ENCODE data around the gene KCTD2. TPM values are rescaled to one million over a fixed set of nuclear protein-coding genes. Genes with fewer than 3 reads are reported as not detected.

Gene KCTD2
- total and polyA plus RNA-seq, 8 donors = 9.9 to 25.8 (median 12.3) TPM

- TF ChIP-seq, protein P1, sequence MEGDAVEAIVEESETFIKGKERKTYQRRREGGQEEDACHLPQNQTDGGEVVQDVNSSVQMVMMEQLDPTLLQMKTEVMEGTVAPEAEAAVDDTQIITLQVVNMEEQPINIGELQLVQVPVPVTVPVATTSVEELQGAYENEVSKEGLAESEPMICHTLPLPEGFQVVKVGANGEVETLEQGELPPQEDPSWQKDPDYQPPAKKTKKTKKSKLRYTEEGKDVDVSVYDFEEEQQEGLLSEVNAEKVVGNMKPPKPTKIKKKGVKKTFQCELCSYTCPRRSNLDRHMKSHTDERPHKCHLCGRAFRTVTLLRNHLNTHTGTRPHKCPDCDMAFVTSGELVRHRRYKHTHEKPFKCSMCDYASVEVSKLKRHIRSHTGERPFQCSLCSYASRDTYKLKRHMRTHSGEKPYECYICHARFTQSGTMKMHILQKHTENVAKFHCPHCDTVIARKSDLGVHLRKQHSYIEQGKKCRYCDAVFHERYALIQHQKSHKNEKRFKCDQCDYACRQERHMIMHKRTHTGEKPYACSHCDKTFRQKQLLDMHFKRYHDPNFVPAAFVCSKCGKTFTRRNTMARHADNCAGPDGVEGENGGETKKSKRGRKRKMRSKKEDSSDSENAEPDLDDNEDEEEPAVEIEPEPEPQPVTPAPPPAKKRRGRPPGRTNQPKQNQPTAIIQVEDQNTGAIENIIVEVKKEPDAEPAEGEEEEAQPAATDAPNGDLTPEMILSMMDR (IDR thresholded peaks at IDR 0.05) = peak in 1 of 7 experiments; percentile 7
- TF ChIP-seq EP300 (IDR thresholded peaks at IDR 0.05) = no peak
- peak in 2 of 3 donors; percentile 8 to 53 for TF ChIP-seq POLR2AphosphoS5 (IDR thresholded peaks at IDR 0.05)
- Histone ChIP-seq H3K9me3 (no peaks in the 10 kb centered on the region), H3K4me1 (peaks cover 22 to 37% (median 30%) of the 10 kb centered on the region in 4 donors), H3K27ac (peak overlapping the region; percentile 58 to 94 (median 90)), H3K36me3 (peaks cover 0 to 10% (median 0%) of the 10 kb centered on the region in 4 donors), H3K4me3 (no peak overlapping the region), H3K27me3 (no peaks in the 10 kb centered on the region)
- DNase-seq = peak; percentile 71 to 90
- intact Hi-C loops (cut with DNase I; ENCODE audit: low total_unique reads) = no loop called here
- 42 to 63% (median 50%) methylated on average over 8 of the region's 8 CpGs for WGBS, 5 donors
Observed at GRCh38 chr17:75010683-75011400, 36.2 kb upstream of the KCTD2 start.

DNA sequence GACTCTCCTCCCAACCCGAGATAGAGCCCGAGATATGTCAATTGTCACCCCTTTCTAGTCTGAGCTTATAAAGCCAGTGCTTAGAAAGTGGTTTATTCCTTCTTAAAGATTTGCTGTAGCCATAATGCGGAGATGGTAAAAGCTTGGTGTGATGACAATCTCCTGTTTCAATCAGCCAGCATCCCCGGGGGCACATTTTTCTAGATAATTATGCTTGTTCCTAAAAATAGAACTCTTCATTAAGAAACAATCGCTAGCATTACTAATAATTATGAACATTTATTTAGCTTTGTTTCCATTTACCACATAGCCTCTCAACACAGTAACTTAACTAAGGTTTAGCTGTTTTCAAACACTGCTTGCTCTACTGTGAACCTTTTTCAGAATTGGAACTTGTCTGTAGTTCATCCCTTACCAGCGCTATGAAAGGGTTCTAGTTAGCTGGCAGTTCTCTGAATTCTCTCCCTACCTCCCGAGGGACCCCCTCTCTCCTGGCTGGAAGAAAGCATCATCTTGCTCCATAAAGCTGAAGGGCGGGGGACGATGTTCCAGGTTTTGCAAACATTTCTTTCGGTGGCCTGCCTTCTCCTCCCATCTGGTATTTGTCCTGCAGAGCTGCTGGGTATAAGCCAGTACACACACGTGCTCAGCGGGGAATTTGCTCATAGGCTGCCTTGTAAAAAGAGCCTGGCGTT is 35.5 kb upstream of the KCTD2 start:
- peaks cover 0 to 13% (median 4%) of the 10 kb centered on the region in 4 donors for H3K36me3 ChIP-seq
- TF ChIP-seq POLR2A (IDR thresholded peaks at IDR 0.05) (no peak), POLR2AphosphoS5 (IDR thresholded peaks at IDR 0.05) (peak; percentile 50 to 74 (median 71))
- no peaks in the 10 kb centered on the region for H3K9me3 ChIP-seq
- no peaks in the 10 kb centered on the region for H3K27me3 ChIP-seq
- peak overlapping the region; percentile 76 to 91 (median 82) for H3K4me3 ChIP-seq
- peaks cover 22 to 37% (median 30%) of the 10 kb centered on the region in 4 donors for H3K4me1 ChIP-seq
- peak; percentile 75 to 92 for DNase-seq
- peak overlapping the region; percentile 86 to 94 (median 92) for H3K27ac ChIP-seq
- intact Hi-C loops (cut with DNase I; ENCODE audit: low total_unique reads) = no loop called here
- WGBS, 5 donors = 26 to 36% (median 32%) methylated on average over 13 of the region's 13 CpGs

- TF ChIP-seq POLR2A (IDR thresholded peaks at IDR 0.05) = no peak
- TF ChIP-seq POLR2AphosphoS5 (IDR thresholded peaks at IDR 0.05) = no peak
- TF ChIP-seq, protein P1 (IDR thresholded peaks at IDR 0.05) = no peak
- TF ChIP-seq EP300 (IDR thresholded peaks at IDR 0.05) = no peak
- WGBS, 5 donors = 7 to 29% (median 17%) methylated on average over 5 of the region's 5 CpGs
- H3K4me3 ChIP-seq = peak overlapping the region; percentile 76 to 91 (median 82)
- no peaks in the 10 kb centered on the region for H3K27me3 ChIP-seq
- H3K27ac ChIP-seq = peak overlapping the region; percentile 86 to 94 (median 92)
- H3K36me3 ChIP-seq = peaks cover 0 to 18% (median 8%) of the 10 kb centered on the region in 4 donors
- no peaks in the 10 kb centered on the region for H3K9me3 ChIP-seq
- H3K4me1 ChIP-seq = peaks cover 22 to 37% (median 30%) of the 10 kb centered on the region in 4 donors
- intact Hi-C loops (cut with DNase I; ENCODE audit: low total_unique reads) = no loop called here
- no peak for DNase-seq
Observed at GRCh38 chr17:75012096-75012345, 35.0 kb upstream of the KCTD2 start.

- DNase-seq = peak; percentile 84 to 96
- Histone ChIP-seq H3K36me3 (peaks cover 0 to 23% (median 13%) of the 10 kb centered on the region in 4 donors), H3K27me3 (no peaks in the 10 kb centered on the region), H3K4me1 (peaks cover 22 to 37% (median 30%) of the 10 kb centered on the region in 4 donors), H3K9me3 (no peaks in the 10 kb centered on the region), H3K4me3 (peak within 1 kb of the TSS; percentile 76 to 91 (median 82)), H3K27ac (peak within 1 kb of the TSS; percentile 86 to 94 (median 92))
- TF ChIP-seq POLR2A (IDR thresholded peaks at IDR 0.05) (no peak), EP300 (IDR thresholded peaks at IDR 0.05) (no peak), POLR2AphosphoS5 (IDR thresholded peaks at IDR 0.05) (peak; percentile 35 to 87 (median 69))
- TF ChIP-seq, protein P1 (IDR thresholded peaks at IDR 0.05) = peak in 5 of 7 experiments; percentile 34 to 66 (median 49)
- WGBS, 5 donors = 1 to 8% (median 2%) methylated on average over 14 to 63 of the region's 63 CpGs
- intact Hi-C loops (cut with DNase I; ENCODE audit: low total_unique reads) = no loop called here
Observed at GRCh38 chr17:75012346-75013091, 34.5 kb upstream of the KCTD2 start, which contains the start of gene MRPL58. TSS of gene MRPL58 (plus strand) at chr17:75012670. CDS start at chr17:75012687, 17 bp downstream.

Measured in stomach (tissue), 9 donors.